Measurements from ENCODE around the gene SRSF7. TPM values are rescaled to one million over a fixed set of nuclear protein-coding genes. Genes with fewer than 3 reads are reported as not detected.
"Not testable (repeated sequence)": the region's sequence is repeated elsewhere in the genome, so short reads cannot be mapped to it uniquely, and the experiment has no call there.

The SRSF7 gene
- total and polyA plus RNA-seq, 8 donors = 57.9 to 163 (median 95.4) TPM

DNA sequence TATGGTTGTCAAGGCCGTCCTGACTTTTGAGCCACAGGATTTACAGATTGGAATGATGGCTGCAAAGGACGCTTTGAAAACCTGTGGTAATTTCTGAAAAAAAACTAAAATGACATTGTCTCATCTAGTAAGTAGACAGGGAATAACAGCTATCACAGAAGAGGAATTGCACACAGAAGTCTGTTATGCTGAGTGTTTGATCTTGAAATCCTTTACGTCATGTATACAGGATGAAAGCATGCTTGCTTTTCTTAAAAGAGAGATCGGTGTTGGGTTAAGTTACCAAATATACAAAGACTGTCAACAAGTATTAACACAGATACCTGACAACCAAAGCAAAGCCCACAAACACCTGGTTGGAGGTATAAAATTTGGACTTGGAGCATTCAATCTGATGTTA lies 12.6 kb upstream of the SRSF7 start:
- intact Hi-C loops (cut with DNase I; ENCODE audit: low total_unique reads) = no loop called here
- TF ChIP-seq EP300 (IDR thresholded peaks at IDR 0.05) (no peak), POLR2AphosphoS5 (IDR thresholded peaks at IDR 0.05) (no peak), POLR2A (IDR thresholded peaks at IDR 0.05) (no peak)
- TF ChIP-seq, protein P1, sequence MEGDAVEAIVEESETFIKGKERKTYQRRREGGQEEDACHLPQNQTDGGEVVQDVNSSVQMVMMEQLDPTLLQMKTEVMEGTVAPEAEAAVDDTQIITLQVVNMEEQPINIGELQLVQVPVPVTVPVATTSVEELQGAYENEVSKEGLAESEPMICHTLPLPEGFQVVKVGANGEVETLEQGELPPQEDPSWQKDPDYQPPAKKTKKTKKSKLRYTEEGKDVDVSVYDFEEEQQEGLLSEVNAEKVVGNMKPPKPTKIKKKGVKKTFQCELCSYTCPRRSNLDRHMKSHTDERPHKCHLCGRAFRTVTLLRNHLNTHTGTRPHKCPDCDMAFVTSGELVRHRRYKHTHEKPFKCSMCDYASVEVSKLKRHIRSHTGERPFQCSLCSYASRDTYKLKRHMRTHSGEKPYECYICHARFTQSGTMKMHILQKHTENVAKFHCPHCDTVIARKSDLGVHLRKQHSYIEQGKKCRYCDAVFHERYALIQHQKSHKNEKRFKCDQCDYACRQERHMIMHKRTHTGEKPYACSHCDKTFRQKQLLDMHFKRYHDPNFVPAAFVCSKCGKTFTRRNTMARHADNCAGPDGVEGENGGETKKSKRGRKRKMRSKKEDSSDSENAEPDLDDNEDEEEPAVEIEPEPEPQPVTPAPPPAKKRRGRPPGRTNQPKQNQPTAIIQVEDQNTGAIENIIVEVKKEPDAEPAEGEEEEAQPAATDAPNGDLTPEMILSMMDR (IDR thresholded peaks at IDR 0.05) = no peak
- DNase-seq = no peak
- H3K36me3 ChIP-seq = no peaks in the 10 kb centered on the region
- no peak overlapping the region for H3K27ac ChIP-seq
- peaks cover 0 to 16% (median 5%) of the 10 kb centered on the region in 4 donors for H3K4me1 ChIP-seq
- H3K4me3 ChIP-seq = no peak overlapping the region
- 93 to 96% (median 96%) methylated on average over 4 of the region's 4 CpGs for WGBS, 5 donors
- H3K27me3 ChIP-seq = no peaks in the 10 kb centered on the region
- no peaks in the 10 kb centered on the region for H3K9me3 ChIP-seq

GRCh38 chr2:38763228-38763627 lies 12.1 kb upstream of the SRSF7 start:
- Histone ChIP-seq H3K4me3 (no peak overlapping the region), H3K27me3 (no peaks in the 10 kb centered on the region), H3K9me3 (no peaks in the 10 kb centered on the region), H3K4me1 (peaks cover 0 to 16% (median 5%) of the 10 kb centered on the region in 4 donors), H3K36me3 (no peaks in the 10 kb centered on the region), H3K27ac (no peak overlapping the region)
- no peak for TF ChIP-seq POLR2AphosphoS5 (IDR thresholded peaks at IDR 0.05)
- TF ChIP-seq, protein P1 (IDR thresholded peaks at IDR 0.05) = no peak
- no peak for TF ChIP-seq EP300 (IDR thresholded peaks at IDR 0.05)
- no peak for TF ChIP-seq POLR2A (IDR thresholded peaks at IDR 0.05)
- no peak for DNase-seq
- 71 to 82% (median 74%) methylated on average over 2 of the region's 2 CpGs for WGBS, 5 donors
- intact Hi-C loops (cut with DNase I; ENCODE audit: low total_unique reads) = no loop called here

DNA sequence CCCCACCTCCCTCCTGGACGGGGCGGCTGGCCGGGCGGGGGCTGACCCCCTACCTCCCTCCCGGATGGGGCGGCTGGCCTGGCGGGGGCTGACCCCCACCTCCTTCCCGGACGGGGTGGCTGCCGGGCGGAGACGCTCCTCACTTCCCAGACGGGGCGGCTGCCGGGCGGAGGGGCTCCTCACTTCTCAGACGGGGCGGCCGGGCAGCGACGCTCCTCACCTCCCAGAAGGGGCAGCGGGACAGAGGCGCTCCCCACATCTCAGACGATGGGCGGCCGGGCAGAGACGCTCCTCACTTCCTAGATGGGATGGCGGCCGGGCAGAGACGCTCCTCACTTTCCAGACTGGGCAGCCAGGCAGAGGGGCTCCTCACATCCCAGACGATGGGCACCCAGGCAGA lies 4.7 kb upstream of the SRSF7 start:
- H3K4me3 ChIP-seq; H3K27me3 ChIP-seq; H3K27ac ChIP-seq; H3K36me3 ChIP-seq; DNase-seq; H3K9me3 ChIP-seq; intact Hi-C loops (cut with DNase I; ENCODE audit: low total_unique reads): not testable (repeated sequence)
- peaks cover 0 to 23% (median 6%) of the 10 kb centered on the region in 4 donors for H3K4me1 ChIP-seq
- 96 to 100% (median 99%) methylated on average over 8 to 20 of the region's 31 CpGs for WGBS, 5 donors

DNA sequence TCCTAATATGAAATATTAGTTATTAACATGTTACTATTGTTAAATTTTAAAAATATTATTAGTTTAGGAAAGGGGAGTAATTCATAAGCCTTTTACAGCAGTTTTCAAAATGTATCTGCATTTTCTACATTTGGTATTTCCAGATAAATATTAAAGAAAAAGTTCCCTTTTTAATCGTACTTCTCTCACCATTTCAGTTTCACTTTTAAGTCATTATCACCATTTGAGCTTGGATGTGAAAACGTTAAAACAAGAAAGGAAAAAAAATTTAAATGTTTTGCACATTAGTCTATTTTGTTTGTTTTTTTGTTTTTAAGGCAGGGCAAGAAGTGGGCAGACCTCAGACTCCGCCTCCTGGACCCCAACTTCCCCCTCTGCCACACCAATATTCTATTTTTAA lies 3.3 kb upstream of the SRSF7 start:
- no peaks in the 10 kb centered on the region for H3K27me3 ChIP-seq
- H3K9me3 ChIP-seq = no peaks in the 10 kb centered on the region
- WGBS, 5 donors = 27 to 39% (median 31%) methylated on average over 3 of the region's 3 CpGs
- peak overlapping the region in 1 of 5 donors; percentile 12 for H3K27ac ChIP-seq
- no peak for TF ChIP-seq EP300 (IDR thresholded peaks at IDR 0.05)
- no peak for TF ChIP-seq POLR2AphosphoS5 (IDR thresholded peaks at IDR 0.05)
- H3K4me1 ChIP-seq = peaks cover 0 to 28% (median 9%) of the 10 kb centered on the region in 4 donors
- H3K4me3 ChIP-seq = peak overlapping the region in 2 of 4 donors; percentile 12 to 19
- no peak for DNase-seq
- intact Hi-C loops (cut with DNase I; ENCODE audit: low total_unique reads) = no loop called here
- peaks cover under 1 to 2% (median under 1%) of the 10 kb centered on the region in 4 donors for H3K36me3 ChIP-seq

GRCh38 chr2:38754049-38754448 lies 2.9 kb upstream of the SRSF7 start:
- no peaks in the 10 kb centered on the region for H3K27me3 ChIP-seq
- DNase-seq = no peak
- peaks cover 2 to 32% (median 13%) of the 10 kb centered on the region in 4 donors for H3K4me1 ChIP-seq
- H3K9me3 ChIP-seq = no peaks in the 10 kb centered on the region
- peak overlapping the region in 1 of 4 donors; percentile 19 for H3K4me3 ChIP-seq
- TF ChIP-seq, protein P1 (IDR thresholded peaks at IDR 0.05) = no peak
- no peak for TF ChIP-seq POLR2AphosphoS5 (IDR thresholded peaks at IDR 0.05)
- TF ChIP-seq POLR2A (IDR thresholded peaks at IDR 0.05) = no peak
- TF ChIP-seq EP300 (IDR thresholded peaks at IDR 0.05) = no peak
- peak overlapping the region in 1 of 5 donors; percentile 12 for H3K27ac ChIP-seq
- H3K36me3 ChIP-seq = peaks cover 5 to 6% (median 5%) of the 10 kb centered on the region in 4 donors
- intact Hi-C loops (cut with DNase I; ENCODE audit: low total_unique reads) = no loop called here
